HUES6 (cell line): ENCODE results near the gene EML4.
A peak's percentile ranks its signal among the peaks of the same experiment; 100 is the strongest.
"Not testable (repeated sequence)": the region's sequence is repeated elsewhere in the genome, so short reads cannot be mapped to it uniquely, and the experiment has no call there.

ENCODE experiments used
- H3K27ac ChIP-seq: 2 replicates; pipeline ENCODE4 v1.7.0; 2013; ENCODE audit warnings: low read depth, mild to moderate bottlenecking, low read length, inconsistent platforms
- H3K27me3 ChIP-seq: 2 replicates; pipeline ENCODE4 v1.6.1; 2013; ENCODE audit warnings: low read length; ENCODE audit not compliant: control insufficient read depth, insufficient read depth
- H3K36me3 ChIP-seq: 2 replicates; pipeline ENCODE4 v1.6.1; 2013; ENCODE audit warnings: low read length; ENCODE audit not compliant: control insufficient read depth, insufficient read depth
- H3K4me1 ChIP-seq: 2 replicates; pipeline ENCODE4 v1.6.1; 2013; ENCODE audit warnings: low read length; ENCODE audit not compliant: control insufficient read depth, insufficient read depth
- H3K4me3 ChIP-seq: 2 replicates; pipeline ENCODE4 v1.5.1; 2013; ENCODE audit warnings: low read depth, low read length
- H3K9ac ChIP-seq: one replicate; pipeline ENCODE4 v1.6.1; 2013; ENCODE audit warnings: mild to moderate bottlenecking, low read length
- H3K9me3 ChIP-seq: 2 replicates; pipeline ENCODE4 v1.6.1; 2013; ENCODE audit warnings: low read depth, low read length; ENCODE audit not compliant: control insufficient read depth, insufficient read depth

Gene EML4, protein sequence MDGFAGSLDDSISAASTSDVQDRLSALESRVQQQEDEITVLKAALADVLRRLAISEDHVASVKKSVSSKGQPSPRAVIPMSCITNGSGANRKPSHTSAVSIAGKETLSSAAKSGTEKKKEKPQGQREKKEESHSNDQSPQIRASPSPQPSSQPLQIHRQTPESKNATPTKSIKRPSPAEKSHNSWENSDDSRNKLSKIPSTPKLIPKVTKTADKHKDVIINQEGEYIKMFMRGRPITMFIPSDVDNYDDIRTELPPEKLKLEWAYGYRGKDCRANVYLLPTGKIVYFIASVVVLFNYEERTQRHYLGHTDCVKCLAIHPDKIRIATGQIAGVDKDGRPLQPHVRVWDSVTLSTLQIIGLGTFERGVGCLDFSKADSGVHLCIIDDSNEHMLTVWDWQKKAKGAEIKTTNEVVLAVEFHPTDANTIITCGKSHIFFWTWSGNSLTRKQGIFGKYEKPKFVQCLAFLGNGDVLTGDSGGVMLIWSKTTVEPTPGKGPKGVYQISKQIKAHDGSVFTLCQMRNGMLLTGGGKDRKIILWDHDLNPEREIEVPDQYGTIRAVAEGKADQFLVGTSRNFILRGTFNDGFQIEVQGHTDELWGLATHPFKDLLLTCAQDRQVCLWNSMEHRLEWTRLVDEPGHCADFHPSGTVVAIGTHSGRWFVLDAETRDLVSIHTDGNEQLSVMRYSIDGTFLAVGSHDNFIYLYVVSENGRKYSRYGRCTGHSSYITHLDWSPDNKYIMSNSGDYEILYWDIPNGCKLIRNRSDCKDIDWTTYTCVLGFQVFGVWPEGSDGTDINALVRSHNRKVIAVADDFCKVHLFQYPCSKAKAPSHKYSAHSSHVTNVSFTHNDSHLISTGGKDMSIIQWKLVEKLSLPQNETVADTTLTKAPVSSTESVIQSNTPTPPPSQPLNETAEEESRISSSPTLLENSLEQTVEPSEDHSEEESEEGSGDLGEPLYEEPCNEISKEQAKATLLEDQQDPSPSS

GRCh38 chr2:42169100-42169873, at the start of gene EML4:
EML4 (plus strand) TSS chr2:42169353; CDS start chr2:42169612, 259 bp downstream.
- Histone ChIP-seq H3K27ac (peak within 1 kb of the TSS; percentile 59; the same call in 1 of the 2 replicates), H3K4me3 (peak within 1 kb of the TSS; percentile 94), H3K36me3 (no peaks in the 10 kb centered on the region), H3K27me3 (no peaks in the 10 kb centered on the region), H3K4me1 (peaks cover 31% of the 10 kb centered on the region), H3K9ac (peak within 1 kb of the TSS; percentile 85), H3K9me3 (no peaks in the 10 kb centered on the region)

- Histone ChIP-seq H3K27me3 (no peaks in the 10 kb centered on the region), H3K9me3 (no peaks in the 10 kb centered on the region), H3K9ac (no peak overlapping the region), H3K4me1 (peaks cover 22% of the 10 kb centered on the region), H3K27ac (no peak overlapping the region), H3K4me3 (no peak overlapping the region), H3K36me3 (no peaks in the 10 kb centered on the region)
Observed at GRCh38 chr2:42123426-42123825, 45.7 kb upstream of the EML4 start.

- Histone ChIP-seq H3K4me1 (peaks cover 30% of the 10 kb centered on the region), H3K27ac (no peak overlapping the region), H3K4me3 (no peak overlapping the region), H3K9me3 (no peaks in the 10 kb centered on the region), H3K27me3 (no peaks in the 10 kb centered on the region), H3K36me3 (no peaks in the 10 kb centered on the region), H3K9ac (no peak overlapping the region)
Observed at GRCh38 chr2:42124011-42124785, 45.0 kb upstream of the EML4 start.

- no peak overlapping the region for H3K4me3 ChIP-seq
- no peak overlapping the region for H3K9ac ChIP-seq
- no peaks in the 10 kb centered on the region for H3K36me3 ChIP-seq
- peaks cover 37% of the 10 kb centered on the region for H3K4me1 ChIP-seq
- H3K27ac ChIP-seq, result no peak overlapping the region
- H3K27me3 ChIP-seq, result no peaks in the 10 kb centered on the region
- H3K9me3 ChIP-seq, result no peaks in the 10 kb centered on the region
Observed at GRCh38 chr2:42125841-42126594, 43.1 kb upstream of the EML4 start.

GRCh38 chr2:42126873-42127272, 42.3 kb upstream of the EML4 start:
- H3K4me1 ChIP-seq, result peaks cover 42% of the 10 kb centered on the region
- not testable (repeated sequence) for H3K27ac ChIP-seq, H3K4me3 ChIP-seq, H3K9ac ChIP-seq, H3K9me3 ChIP-seq, H3K36me3 ChIP-seq, H3K27me3 ChIP-seq

- H3K9ac ChIP-seq, result no peak overlapping the region
- H3K9me3 ChIP-seq, result no peaks in the 10 kb centered on the region
- H3K27ac ChIP-seq, result no peak overlapping the region
Observed at GRCh38 chr2:42127425-42128424, 41.4 kb upstream of the EML4 start.

DNA sequence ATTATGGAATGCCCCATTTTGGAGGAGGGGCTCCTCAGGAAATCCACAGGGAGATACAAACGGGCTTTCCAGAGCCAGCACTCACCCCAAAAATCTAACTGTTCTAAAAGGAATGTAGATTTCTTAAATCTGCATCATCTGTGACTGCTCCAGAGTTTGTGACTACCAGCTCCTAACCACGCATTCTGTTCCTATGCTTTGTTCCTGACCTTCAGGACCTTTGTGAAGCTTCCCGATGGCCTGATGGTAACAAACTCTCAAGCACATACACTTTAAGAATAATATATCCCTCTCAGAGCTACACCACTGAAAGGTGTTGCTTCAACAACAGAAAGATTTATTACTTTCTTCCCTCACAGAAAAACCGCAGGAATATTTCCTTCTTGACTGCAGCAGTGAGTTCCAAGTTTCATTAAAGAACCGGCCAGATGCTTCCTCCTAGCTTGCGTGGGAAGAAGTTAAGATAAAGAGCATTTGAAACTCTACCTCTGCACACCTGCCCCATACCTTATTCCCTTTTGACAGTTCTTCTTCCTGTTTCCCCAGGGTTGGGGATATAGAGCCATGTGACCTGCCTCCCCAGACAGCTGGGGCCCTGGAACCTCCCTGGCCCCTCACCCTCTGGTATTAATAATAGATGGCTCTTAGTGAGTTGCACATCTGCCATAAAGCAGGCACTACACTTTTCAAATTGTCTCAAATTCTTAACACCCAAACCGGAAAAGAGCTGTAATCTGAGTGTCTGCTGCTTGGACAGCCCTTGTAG, 40.2 kb upstream of the EML4 start:
- no peaks in the 10 kb centered on the region for H3K36me3 ChIP-seq
- H3K27ac ChIP-seq, result no peak overlapping the region
- peaks cover 61% of the 10 kb centered on the region for H3K4me1 ChIP-seq
- no peak overlapping the region for H3K4me3 ChIP-seq
- H3K9me3 ChIP-seq, result no peaks in the 10 kb centered on the region
- no peaks in the 10 kb centered on the region for H3K27me3 ChIP-seq
- no peak overlapping the region for H3K9ac ChIP-seq

More at GRCh38 chr2:42127425-42128424, 41.4 kb upstream of the EML4 start:
- Histone ChIP-seq H3K36me3 (no peaks in the 10 kb centered on the region), H3K4me1 (peaks cover 50% of the 10 kb centered on the region), H3K4me3 (no peak overlapping the region), H3K27me3 (no peaks in the 10 kb centered on the region)

- H3K4me3 ChIP-seq, result no peak overlapping the region
- H3K27me3 ChIP-seq, result no peaks in the 10 kb centered on the region
- H3K27ac ChIP-seq, result no peak overlapping the region
- H3K4me1 ChIP-seq, result peaks cover 61% of the 10 kb centered on the region
- H3K9ac ChIP-seq, result no peak overlapping the region
- no peaks in the 10 kb centered on the region for H3K36me3 ChIP-seq
- no peaks in the 10 kb centered on the region for H3K9me3 ChIP-seq
Observed at GRCh38 chr2:42129487-42129852, 39.7 kb upstream of the EML4 start.
